GM11168 (cell line): ENCODE measurements around the gene ALG10.
"Not testable (repeated sequence)": the region's sequence is repeated elsewhere in the genome, so short reads cannot be mapped to it uniquely, and the experiment has no call there.

Source experiments
- in situ Hi-C: fragments of 300-500 bp; cut with MboI; formaldehyde crosslinking; loops from one replicate; pipeline ENCODE4 v1.12.0; 2022; ENCODE audit warnings: low sequenced_read_pairs; ENCODE audit not compliant: unreplicated experiment

Gene ALG10, protein sequence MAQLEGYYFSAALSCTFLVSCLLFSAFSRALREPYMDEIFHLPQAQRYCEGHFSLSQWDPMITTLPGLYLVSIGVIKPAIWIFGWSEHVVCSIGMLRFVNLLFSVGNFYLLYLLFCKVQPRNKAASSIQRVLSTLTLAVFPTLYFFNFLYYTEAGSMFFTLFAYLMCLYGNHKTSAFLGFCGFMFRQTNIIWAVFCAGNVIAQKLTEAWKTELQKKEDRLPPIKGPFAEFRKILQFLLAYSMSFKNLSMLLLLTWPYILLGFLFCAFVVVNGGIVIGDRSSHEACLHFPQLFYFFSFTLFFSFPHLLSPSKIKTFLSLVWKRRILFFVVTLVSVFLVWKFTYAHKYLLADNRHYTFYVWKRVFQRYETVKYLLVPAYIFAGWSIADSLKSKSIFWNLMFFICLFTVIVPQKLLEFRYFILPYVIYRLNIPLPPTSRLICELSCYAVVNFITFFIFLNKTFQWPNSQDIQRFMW

DNA sequence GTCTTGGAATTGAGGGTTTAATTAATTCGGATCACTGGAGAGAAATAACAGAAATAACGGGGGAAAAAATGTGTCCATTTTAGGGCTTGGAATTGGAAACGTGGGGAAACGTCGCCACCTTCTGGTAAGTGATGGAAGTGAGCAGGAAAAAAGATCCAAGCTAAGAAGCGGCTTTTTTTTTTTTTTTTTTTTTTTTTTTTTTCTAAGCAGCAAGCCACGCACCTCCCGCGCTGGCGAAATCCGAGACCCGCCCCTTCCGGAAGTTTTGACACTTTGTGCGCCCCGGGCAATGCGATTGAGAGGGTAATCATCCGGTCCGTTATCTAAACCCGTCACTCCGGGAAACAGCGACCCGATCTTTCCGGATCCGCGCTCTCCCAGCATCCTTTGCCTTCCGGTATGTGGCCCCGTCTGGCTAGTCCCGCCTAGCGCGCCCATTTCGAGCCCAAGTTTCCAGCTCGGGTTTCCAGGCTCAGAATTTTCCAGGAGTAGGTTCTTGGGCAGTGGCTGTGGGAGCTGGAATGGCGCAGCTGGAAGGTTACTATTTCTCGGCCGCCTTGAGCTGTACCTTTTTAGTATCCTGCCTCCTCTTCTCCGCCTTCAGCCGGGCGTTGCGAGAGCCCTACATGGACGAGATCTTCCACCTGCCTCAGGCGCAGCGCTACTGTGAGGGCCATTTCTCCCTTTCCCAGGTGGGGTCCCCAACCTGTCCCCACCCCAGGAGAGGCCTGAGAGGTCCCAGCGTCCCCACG, at the start of gene ALG10:
Gene ALG10, plus strand, starts transcription at position 418 of the 752 bp plus-strand sequence. Its CDS starts 104 bp downstream, at position 522.
- in situ Hi-C loops, result loop anchor here (5.0 to 25.0 kb wide), 2 partner anchors 1060 to 1265 kb away; partner anchors contain the start of gene YARS2

DNA sequence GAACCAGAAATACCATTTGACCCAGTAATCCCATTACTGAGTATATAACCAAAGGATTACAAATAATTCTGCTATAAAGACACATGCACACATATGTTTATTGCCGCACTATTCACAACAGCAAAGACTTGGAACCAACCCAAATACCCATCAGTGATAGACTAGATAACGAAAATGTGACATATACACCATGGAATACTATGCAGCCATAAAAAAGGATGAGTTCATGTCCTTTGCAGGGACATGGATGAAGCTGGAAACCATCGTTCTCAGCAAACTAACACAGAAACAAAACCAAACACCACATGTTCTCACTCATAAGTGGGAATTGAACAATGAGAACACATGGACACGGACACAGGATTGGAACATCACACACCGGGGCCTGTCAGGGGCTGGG, 49.4 kb upstream of the ALG10 start:
- in situ Hi-C loops, result not testable (repeated sequence)

DNA sequence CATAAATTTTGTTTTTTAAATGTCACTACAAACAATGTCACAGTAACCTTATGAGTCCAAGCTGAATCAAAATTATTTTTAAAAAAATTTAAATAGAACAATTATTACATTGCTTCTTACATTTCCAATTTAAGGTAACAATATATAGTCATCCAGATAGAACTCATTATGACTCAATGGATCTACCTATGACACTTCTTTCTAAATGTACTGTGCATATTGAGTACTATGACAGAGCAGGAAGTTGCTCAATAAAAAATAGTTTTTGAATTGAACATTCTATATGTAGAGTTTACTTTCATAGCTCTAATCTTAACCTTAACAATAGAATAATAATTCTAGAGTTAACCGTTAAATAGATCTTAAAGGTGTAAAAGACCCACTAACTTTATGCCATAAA, 44.4 kb upstream of the ALG10 start:
- in situ Hi-C loops, result no loop called here

DNA sequence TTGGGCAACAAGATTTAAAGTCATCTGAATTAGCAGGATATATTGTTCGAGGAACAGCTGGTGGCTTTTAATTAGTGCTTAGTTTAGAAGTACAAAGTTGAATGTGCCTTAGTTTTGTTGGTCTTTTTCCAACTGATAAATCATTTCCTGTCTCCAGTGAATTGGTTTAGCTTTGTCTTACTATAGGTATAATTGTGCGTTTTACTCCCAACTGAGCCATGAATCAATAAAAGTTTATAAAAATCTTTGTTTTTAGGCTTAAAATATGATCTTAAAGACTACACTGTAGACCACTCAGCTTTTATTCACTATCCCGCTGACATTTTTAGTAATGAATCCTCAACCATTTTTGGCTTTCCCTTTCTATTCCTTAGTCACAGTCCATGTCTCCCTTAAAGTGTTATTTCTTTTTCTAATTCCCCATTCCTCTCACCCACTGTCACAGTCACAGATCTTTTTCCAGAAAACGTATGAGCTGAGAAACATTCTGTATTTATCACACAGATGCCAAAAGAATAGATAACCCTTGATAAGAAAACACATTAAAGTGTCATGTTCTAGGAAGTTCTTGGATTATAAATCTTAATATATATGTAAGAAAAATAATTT, 34.0 kb upstream of the ALG10 start:
- in situ Hi-C loops, result no loop called here

DNA sequence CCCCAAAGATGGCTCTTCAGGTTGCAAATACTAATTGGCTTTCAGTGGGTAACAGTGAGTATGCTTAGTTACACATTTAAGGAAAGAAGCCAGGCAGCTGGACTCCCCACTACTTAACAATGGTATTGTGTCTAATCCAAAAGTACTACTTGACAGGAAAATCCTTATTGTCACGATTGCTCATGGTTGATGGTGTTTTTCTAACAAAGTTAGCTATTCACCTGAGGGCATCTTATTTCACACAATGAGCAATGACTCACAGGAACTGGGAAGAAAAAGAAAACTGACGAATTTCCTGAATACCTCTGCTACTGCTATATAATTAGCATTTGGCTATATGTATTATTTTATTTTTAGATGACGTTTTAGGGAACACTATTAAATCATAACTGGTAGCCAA, 33.4 kb upstream of the ALG10 start:
- in situ Hi-C loops, result no loop called here

DNA sequence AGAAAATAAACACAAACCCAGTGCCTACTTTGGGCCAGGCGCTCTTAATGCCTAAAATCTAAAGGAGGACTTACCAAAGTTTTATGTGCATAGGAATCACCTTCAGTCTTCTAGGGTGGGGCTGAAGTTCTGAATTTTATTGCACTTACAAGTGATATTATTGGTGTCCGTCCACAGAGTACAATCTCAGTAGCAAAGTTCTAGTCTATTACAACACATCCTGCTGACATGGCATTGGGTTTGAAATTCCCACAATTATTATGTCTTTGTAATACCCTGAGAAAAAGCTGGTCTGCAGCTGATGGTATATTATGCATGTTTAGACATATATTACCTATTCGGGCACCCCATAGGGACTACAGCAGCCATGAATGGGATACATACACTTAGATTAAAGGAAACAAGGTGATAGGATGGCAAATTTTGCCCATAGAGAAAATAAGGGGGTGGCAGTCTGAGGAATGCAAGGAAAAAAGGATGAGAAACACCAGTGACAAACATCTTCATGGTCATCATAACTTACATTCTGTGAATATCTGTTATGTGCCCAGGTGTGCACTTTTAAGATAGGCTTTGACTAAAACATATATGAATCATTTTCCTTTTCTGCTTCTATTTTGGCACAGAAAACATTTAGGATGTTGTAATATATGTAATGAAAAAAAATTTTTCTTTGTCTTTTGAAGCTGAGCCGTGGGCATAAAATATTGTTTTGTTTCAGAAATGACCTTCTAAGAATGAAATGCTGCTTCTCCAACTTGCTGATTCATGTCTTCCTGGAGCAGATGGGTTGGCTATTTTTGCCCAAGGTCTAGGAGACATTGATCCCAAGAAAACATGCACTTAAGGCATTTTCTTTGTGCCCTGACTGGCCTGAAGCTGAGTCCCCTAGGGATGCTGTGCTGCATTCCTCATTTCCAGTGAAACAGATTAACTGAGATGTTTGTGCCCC, 27.2 kb upstream of the ALG10 start:
- in situ Hi-C loops, result no loop called here

DNA sequence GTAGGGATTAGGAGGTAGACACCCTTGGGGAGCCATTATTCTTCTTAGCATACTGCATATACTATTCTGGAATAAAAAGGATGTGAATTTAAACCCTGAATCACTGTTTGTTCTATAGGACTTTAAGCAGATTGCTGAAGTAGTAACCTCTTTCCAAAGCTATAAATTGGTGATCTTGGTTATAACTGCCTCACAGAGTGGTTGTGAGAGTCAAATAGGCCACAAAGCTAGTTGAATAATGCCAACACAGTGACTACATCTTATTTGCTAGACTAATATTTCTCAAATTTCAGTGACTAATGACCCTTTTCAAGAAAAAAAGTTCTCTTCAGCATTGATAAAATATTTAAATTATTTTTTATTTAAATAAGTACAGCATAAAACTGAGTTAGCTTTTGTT, 13.5 kb upstream of the ALG10 start:
- in situ Hi-C loops, result loop anchor here (25.0 kb wide), 1 partner anchor 1047 kb away; no protein-coding TSS in a partner anchor

DNA sequence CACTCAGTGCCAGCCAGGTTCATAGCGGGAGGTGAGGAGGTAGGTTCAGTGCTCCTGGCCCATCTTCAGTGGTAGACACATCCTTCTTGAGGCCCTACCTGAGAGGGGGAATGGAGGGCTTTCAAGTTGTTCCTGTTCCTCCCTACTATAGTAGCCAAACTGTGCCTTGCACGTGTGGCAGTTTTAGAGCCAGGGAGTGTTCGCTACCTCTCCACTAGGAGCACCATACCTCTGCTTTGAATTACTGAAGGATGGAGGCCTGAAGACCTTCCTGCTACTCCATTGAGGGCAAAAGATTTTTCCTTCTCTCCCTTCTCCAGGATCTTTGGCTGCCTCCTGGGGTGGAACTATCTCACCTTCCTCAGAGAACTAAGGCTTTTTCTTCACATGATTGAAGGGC, 5.9 kb upstream of the ALG10 start:
- in situ Hi-C loops, result loop anchor here (25.0 kb wide), 1 partner anchor 1054 kb away; no protein-coding TSS in a partner anchor

DNA sequence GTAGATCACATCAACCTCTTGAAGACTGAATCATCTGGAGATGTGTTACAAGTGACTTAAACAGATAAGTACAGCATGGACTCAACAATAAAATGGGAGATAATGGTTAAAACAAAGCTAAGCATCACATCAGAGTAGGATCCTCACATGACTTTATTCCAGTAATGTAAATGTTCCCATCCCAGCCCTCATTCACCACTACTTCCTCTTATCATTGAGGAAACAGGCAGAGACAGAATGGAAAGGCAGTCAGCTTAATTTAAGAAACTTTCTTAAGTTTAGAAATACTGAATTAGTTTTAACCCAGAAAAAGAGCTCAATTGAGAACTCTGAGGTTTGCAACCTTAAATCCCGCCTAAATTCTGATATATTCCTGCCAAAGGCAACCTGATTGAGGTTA, 1.2 kb upstream of the ALG10 start:
- in situ Hi-C loops, result loop anchor here (5.0 to 25.0 kb wide), 2 partner anchors 1059 to 1264 kb away; partner anchors contain the start of gene YARS2

DNA sequence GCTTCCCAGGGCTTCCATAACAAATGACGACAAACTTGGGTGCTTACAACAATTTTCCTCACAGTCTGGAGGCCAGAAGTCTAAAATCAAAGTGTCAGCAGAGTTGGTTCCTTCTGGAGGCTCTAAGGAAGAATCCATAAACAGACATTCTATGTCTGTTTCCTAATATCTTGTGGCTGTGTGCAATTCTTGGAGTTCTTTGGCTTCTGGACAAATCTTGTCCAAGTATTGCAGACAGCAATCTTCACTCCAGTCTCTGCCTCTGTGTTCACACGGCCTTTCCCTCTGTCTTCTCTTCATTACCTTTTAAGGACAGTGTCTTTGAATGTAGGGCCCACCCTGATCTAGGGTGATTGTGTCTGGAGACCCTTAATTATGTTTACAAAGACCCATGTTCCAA, 5.4 kb downstream of the ALG10 start:
- in situ Hi-C loops, result not testable (repeated sequence)

DNA sequence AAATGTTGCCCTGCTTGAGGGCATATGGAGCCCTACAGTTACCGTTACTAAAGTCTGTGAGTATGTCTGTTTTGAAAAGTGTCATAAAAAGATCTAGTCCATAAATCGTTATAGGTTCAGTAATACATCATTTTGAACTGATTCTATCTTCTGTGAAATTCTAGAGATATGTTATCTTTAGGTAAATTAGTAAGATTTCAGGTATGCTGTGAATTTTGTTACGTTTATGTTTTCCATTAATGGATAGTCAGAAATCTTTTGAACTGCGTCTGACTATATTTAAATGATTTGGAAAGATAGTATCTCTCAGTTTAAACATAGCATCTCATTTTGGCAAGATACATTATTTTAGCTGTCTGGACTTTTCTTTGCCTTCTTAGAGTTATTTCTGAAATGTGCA, 8.3 kb downstream of the ALG10 start:
- in situ Hi-C loops, result no loop called here

DNA sequence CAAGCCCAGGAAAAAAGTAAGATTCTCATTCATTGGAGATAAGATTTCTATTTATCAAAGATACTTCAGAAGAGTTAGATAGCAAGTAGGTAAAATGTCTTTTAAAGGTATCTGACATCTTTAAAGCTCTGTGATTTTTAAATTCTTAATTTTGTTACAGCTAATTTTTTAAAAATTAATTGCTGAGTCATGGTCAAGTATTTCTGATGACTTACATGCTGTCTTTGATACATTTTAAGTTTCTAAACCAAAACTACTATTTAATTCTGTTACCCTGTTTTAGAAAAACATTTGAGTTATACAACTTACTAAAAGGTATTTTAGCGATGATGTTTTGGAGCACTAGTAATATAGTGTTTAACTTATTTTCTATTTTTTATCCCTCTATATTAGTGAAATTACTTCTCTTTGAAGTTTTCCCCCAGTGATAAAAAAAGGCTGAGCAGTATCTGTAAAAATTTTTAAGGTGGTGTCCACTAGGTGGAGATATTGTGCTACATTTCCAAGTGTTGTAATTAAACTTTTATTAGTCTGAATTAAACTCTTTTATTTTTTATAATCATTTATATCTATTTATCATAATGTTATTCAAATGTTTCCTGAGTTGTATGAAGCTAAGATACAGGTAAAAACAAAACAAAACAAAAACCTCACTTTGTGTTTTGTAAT, 11.5 kb downstream of the ALG10 start:
- in situ Hi-C loops, result no loop called here

DNA sequence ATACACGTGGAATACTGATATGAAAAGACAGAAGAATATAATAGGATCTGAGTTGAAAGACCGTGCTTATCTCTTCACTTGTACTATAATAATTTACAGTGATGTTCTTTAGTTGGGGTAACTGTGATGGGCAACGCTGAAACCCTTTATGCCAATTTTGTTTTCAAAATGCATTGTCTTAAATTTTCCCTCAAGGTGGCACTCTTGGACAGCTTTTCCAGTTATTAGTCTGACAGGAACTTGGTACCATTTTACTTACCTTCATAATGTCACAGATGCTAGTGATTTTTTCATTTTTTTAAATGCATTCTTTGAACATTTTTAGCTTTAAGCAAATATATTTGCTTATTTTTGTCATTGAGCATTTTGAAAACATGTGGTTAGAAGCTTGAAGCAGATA, 16.1 kb downstream of the ALG10 start:
- in situ Hi-C loops, result not testable (repeated sequence)

DNA sequence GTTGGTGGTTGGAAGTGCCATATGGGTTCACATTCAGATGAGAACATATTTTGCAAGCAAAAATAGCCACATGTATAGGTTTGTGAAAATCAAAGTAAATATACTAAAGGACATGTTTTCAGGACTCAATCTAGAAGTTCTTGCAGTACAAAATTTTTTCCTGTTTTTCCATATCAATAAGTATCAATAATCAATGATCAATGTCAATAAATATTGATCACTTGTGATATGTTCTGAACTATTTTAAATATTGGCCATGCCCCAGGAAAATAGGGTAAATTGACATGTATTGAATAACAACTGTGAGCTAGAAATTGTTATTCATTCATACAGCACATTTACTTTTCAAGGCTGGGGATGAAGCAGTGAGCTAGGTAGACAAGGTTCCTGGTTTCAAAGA, 24.3 kb downstream of the ALG10 start:
- in situ Hi-C loops, result no loop called here

DNA sequence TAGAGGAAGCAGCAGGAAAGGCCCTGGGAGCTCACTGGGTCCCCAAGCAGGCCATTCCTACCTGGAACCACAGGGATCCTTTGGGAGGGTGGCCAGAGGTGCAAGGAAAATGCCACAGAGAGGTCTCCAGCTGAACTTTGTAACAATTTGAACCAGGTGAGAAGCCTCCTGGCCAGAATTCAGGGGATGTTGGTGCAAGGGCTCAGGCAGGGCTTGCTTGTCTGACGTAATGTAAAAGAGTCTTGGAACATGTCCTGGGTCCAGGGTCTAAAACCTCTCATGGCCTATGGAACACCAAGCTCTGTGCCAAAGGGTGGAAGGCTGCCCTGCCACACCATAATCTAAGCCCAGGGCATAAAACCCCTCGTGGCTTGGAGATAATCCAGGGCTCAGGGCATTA, 25.6 kb downstream of the ALG10 start:
- in situ Hi-C loops, result not testable (repeated sequence)

DNA sequence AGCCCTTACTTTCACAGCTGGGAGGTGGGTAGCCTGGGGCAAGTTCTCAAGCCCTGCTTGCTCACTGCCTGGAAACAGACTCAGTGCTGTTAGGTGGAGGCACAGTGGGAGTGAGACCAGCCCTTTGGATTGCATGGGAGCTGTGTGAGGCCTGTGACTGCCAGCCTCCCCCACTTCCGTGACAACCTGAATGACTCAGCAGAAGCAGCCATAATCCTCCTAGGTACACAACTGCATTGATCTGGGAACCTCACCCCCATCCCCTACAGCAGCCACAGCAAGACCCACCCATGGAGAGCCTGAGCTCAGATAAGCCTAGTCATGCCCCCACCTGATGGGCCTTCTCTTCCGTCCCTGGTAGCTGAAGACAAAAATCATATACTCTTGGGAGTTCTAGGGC, 26.4 kb downstream of the ALG10 start:
- in situ Hi-C loops, result no loop called here

DNA sequence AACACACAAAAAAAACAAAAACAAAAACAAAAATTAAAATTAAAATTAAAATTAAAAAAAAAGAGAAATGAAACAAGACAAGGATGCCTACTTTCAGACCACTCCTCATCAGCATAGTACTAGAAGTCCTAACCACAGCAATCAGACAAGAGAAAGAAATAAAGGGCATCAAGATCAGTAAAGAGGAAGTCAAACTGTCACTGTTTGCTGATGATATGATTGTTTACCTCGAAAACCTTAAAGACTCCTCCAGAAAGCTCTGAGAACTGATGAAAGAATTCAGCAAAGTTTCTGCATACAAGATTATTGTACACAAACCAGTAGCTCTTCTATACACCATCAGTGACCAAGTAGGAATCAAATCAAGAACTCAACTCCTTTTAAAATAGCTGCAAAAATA, 29.2 kb downstream of the ALG10 start:
- in situ Hi-C loops, result no loop called here

DNA sequence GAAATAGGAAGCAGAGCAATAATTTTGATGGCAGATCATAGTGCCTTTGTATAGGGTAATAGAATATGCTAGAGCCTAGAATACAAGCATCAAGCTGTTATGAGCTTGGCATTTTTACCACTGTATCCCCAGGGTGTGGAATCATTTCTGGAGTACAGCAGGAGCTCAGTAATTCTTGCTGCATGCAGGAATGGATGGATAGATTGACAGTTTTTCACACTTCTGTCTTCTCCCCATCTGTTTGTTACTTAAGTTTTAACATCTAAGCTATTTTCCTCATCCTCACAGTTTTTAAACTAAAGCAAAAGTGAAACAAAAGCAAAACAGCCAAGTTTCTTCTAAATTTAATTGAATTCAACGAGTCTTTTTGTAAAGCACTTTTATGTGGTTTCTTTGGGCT, 32.6 kb downstream of the ALG10 start:
- in situ Hi-C loops, result no loop called here
